Neural progenitor cell (in vitro differentiated cells): ENCODE measurements around the gene ZFHX3. TPM values are rescaled to one million over a fixed set of nuclear protein-coding genes. Genes with fewer than 3 reads are reported as not detected.

ENCODE experiments used
- DNase-seq: peaks from one replicate; pipeline ENCODE4 v3.0.0-alpha.2; 2016; ENCODE audit warnings: low spot score
- H2AFZ ChIP-seq: fragments of 200-600 bp; sonication (generic); replicated peaks from 2 replicates; pipeline ENCODE4 v1.6.1; 2016; ENCODE audit warnings: antibody characterized with exemption
- H3F3A ChIP-seq: fragments of 200-600 bp; sonication (generic); 2 replicates; pipeline ENCODE4 v1.6.1; 2016; ENCODE audit warnings: antibody characterized with exemption, low read depth
- H3K27ac ChIP-seq: fragments of 200-600 bp; sonication (generic); 2 replicates; pipeline ENCODE4 v1.5.1; 2016; ENCODE audit warnings: mild to moderate bottlenecking
- H3K27me3 ChIP-seq: fragments of 200-600 bp; sonication (generic); 2 replicates; pipeline ENCODE4 v1.6.1; 2016; ENCODE audit warnings: mild to moderate bottlenecking, moderate library complexity
- H3K36me3 ChIP-seq: fragments of 200-600 bp; sonication (generic); 2 replicates; pipeline ENCODE4 v1.5.1; 2016
- H3K4me1 ChIP-seq: fragments of 200-600 bp; sonication (generic); 2 replicates; pipeline ENCODE4 v1.6.1; 2016; ENCODE audit warnings: mixed run types
- H3K4me2 ChIP-seq: fragments of 200-600 bp; sonication (generic); 2 replicates; pipeline ENCODE4 v1.6.1; 2016
- H3K4me3 ChIP-seq: fragments of 200-600 bp; sonication (generic); 2 replicates; pipeline ENCODE4 v1.5.1; 2016
- H3K79me2 ChIP-seq: fragments of 200-600 bp; sonication (generic); 2 replicates; pipeline ENCODE4 v1.6.1; 2016; ENCODE audit warnings: low read depth
- H3K9ac ChIP-seq: fragments of 200-600 bp; sonication (generic); 2 replicates; pipeline ENCODE4 v1.6.1; 2016
- H3K9me3 ChIP-seq: fragments of 200-600 bp; sonication (generic); 2 replicates; pipeline ENCODE4 v1.5.1; 2016; ENCODE audit warnings: low read depth
- H4K20me1 ChIP-seq: fragments of 200-600 bp; sonication (generic); 2 replicates; pipeline ENCODE4 v1.6.1; 2016; ENCODE audit warnings: low read depth
- H3K27ac Mint-ChIP-seq: 3 replicates; pipeline ENCODE4 v1.8.0; 2021; ENCODE audit warnings: mixed read lengths
- H3K27me3 Mint-ChIP-seq: 2 replicates; pipeline ENCODE4 v1.8.0; 2022; ENCODE audit warnings: low read depth, mild to moderate bottlenecking, inconsistent platforms, moderate library complexity, mixed read lengths; ENCODE audit not compliant: insufficient read depth
- H3K36me3 Mint-ChIP-seq: 3 replicates; pipeline ENCODE4 v1.8.0; 2021; ENCODE audit warnings: mixed read lengths
- H3K4me1 Mint-ChIP-seq: 3 replicates; pipeline ENCODE4 v1.8.0; 2021; ENCODE audit warnings: mixed read lengths
- H3K4me3 Mint-ChIP-seq: 3 replicates; pipeline ENCODE4 v1.8.0; 2021; ENCODE audit warnings: mild to moderate bottlenecking, moderate library complexity, mixed read lengths
- H3K9me3 Mint-ChIP-seq: 3 replicates; pipeline ENCODE4 v1.8.0; 2020; ENCODE audit warnings: mixed read lengths
- EZH2 ChIP-seq: fragments of 200-600 bp; sonication (generic); IDR thresholded peaks from 2 replicates; pipeline ENCODE4 v1.6.1; 2017; ENCODE audit warnings: antibody characterized with exemption, mild to moderate bottlenecking, moderate library complexity
- EZH2phosphoT487 ChIP-seq: fragments of 200-600 bp; sonication (generic); IDR thresholded peaks from 2 replicates; pipeline ENCODE4 v1.6.1; 2017; ENCODE audit warnings: antibody characterized with exemption
- total RNA-seq: library from RNA; depleted of rRNA; stranded (reverse); fragments of >200 nt; gene quantifications from 2 replicates; pipeline ENCODE4 v1.2.3, GENCODE V29; 2015; ENCODE audit warnings: low replicate concordance
- TF ChIP-seq, protein P1 (sequence below): fragments of 200-600 bp; sonication (generic); IDR thresholded peaks from 2 replicates; pipeline ENCODE4 v1.5.1; 2017; ENCODE audit warnings: antibody characterized with exemption, mild to moderate bottlenecking

ZFHX3 gene
- total RNA-seq, 1 donor from 2014 or later = 2.4 TPM

- Histone ChIP-seq H3K79me2 (no peaks in the 10 kb centered on the region), H3K9me3 (no peaks in the 10 kb centered on the region), H3K4me1 (peaks cover 15% of the 10 kb centered on the region), H3K4me3 (no peak overlapping the region), H3K36me3 (no peaks in the 10 kb centered on the region), H4K20me1 (no peaks in the 10 kb centered on the region), H3K4me2 (no peak overlapping the region), H3K27ac (no peak overlapping the region), H3K27me3 (no peaks in the 10 kb centered on the region), H3K9ac (no peak overlapping the region), H2AFZ (no peak overlapping the region), H3F3A (no peaks in the 10 kb centered on the region)
- Mint-ChIP-seq H3K4me3 (no peak overlapping the region), H3K4me1 (peaks cover 68% of the 10 kb centered on the region), H3K36me3 (peaks cover 12% of the 10 kb centered on the region), H3K27ac (peak overlapping the region; percentile 26), H3K27me3 (peaks cover 7% of the 10 kb centered on the region), H3K9me3 (peaks cover 4% of the 10 kb centered on the region)
- DNase-seq = no peak
- TF ChIP-seq, protein P1, sequence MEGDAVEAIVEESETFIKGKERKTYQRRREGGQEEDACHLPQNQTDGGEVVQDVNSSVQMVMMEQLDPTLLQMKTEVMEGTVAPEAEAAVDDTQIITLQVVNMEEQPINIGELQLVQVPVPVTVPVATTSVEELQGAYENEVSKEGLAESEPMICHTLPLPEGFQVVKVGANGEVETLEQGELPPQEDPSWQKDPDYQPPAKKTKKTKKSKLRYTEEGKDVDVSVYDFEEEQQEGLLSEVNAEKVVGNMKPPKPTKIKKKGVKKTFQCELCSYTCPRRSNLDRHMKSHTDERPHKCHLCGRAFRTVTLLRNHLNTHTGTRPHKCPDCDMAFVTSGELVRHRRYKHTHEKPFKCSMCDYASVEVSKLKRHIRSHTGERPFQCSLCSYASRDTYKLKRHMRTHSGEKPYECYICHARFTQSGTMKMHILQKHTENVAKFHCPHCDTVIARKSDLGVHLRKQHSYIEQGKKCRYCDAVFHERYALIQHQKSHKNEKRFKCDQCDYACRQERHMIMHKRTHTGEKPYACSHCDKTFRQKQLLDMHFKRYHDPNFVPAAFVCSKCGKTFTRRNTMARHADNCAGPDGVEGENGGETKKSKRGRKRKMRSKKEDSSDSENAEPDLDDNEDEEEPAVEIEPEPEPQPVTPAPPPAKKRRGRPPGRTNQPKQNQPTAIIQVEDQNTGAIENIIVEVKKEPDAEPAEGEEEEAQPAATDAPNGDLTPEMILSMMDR = no peak
- TF ChIP-seq EZH2 (no peak), EZH2phosphoT487 (no peak)
Measured at GRCh38 chr16:72926177-72927070, 121.5 kb downstream of the ZFHX3 start.

DNA sequence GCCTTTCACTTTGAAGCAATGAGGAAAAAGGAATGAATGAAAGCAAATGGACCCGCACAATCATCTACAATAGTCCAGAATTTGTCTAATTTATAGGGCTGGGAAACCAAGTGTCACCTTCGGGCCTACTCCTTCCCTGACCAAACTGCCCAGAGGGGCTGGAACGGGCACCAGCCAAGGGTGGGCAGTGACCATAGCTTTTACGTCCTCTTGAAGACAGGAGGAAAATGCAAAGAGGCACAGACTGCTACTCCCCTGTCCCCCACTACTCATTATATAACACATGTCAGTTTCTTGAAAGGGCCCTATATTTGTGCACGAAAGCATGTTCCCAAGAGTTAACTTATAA is 122.3 kb downstream of the ZFHX3 start:
- no peaks in the 10 kb centered on the region for H4K20me1 ChIP-seq
- H3K4me1 Mint-ChIP-seq = peaks cover 67% of the 10 kb centered on the region
- peaks cover 12% of the 10 kb centered on the region for H3K36me3 Mint-ChIP-seq

DNA sequence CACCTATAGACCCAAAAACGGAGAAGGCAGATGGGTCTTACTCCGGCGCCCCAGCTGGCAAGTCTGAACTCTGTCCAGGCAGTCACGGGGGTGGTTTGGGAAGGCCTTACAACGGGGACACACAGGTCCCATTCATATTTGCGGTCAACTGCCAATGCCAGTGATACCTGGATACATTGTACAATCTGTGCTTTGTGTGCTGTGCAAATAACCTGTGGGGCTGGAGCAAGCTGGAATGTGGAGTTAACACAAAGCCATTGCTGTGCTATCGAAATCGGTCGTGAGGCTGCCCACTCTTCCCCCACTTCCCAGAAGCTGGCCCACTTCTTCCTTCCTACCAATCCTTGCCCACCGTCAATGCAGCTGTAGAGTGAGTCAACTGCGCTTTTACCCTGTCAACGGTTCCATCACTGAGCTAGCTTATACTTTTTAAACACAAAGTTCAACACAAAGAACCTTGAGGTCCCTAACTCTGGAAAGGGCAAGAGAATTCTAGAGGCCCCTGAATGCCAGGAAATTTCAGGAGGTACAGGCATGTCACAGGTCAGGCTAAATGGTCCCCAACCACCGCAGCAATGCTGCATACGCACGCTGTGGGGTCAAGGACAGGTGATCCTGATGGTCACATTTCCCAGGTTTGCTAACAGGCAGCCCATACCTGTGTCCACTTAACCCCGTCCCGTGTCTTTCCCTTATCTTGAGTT is 122.8 kb downstream of the ZFHX3 start:
- H3K36me3 Mint-ChIP-seq = peaks cover 10% of the 10 kb centered on the region
- H4K20me1 ChIP-seq = no peaks in the 10 kb centered on the region
- H3K4me2 ChIP-seq = no peak overlapping the region
- H2AFZ ChIP-seq = no peak overlapping the region
- no peak for DNase-seq
- H3K27me3 Mint-ChIP-seq = peaks cover 4% of the 10 kb centered on the region
- no peak overlapping the region for H3K9ac ChIP-seq
- no peak for TF ChIP-seq EZH2phosphoT487
- TF ChIP-seq, protein P1 = no peak
- TF ChIP-seq EZH2 = no peak
- no peaks in the 10 kb centered on the region for H3F3A ChIP-seq
- no peaks in the 10 kb centered on the region for H3K27me3 ChIP-seq
- peaks cover 8% of the 10 kb centered on the region for H3K4me1 ChIP-seq
- H3K9me3 ChIP-seq = no peaks in the 10 kb centered on the region
- H3K36me3 ChIP-seq = no peaks in the 10 kb centered on the region
- H3K4me3 Mint-ChIP-seq = no peak overlapping the region
- peaks cover 2% of the 10 kb centered on the region for H3K9me3 Mint-ChIP-seq
- peak overlapping the region; percentile 42 for H3K27ac Mint-ChIP-seq
- no peaks in the 10 kb centered on the region for H3K79me2 ChIP-seq
- H3K4me3 ChIP-seq = no peak overlapping the region
- H3K4me1 Mint-ChIP-seq = peaks cover 62% of the 10 kb centered on the region
- H3K27ac ChIP-seq = no peak overlapping the region

More for the DNA sequence above, 122.3 kb downstream of the ZFHX3 start:
- no peak overlapping the region for H3K9ac ChIP-seq
- DNase-seq = no peak
- no peaks in the 10 kb centered on the region for H3K27me3 ChIP-seq
- H3K27ac ChIP-seq = no peak overlapping the region
- no peak overlapping the region for H3K4me2 ChIP-seq
- no peak overlapping the region for H2AFZ ChIP-seq
- TF ChIP-seq, protein P1 = no peak
- no peak for TF ChIP-seq EZH2phosphoT487
- no peak for TF ChIP-seq EZH2
- Mint-ChIP-seq H3K27ac (no peak overlapping the region), H3K4me3 (no peak overlapping the region), H3K27me3 (peaks cover 4% of the 10 kb centered on the region), H3K9me3 (peaks cover 4% of the 10 kb centered on the region)
- peaks cover 10% of the 10 kb centered on the region for H3K4me1 ChIP-seq
- H3K36me3 ChIP-seq = no peaks in the 10 kb centered on the region
- H3K9me3 ChIP-seq = no peaks in the 10 kb centered on the region
- H3K79me2 ChIP-seq = no peaks in the 10 kb centered on the region
- no peak overlapping the region for H3K4me3 ChIP-seq
- no peaks in the 10 kb centered on the region for H3F3A ChIP-seq
